IMR-90 (cell line): ENCODE data around the gene ZSCAN25. TPM values are rescaled to one million over a fixed set of nuclear protein-coding genes. Genes with fewer than 3 reads are reported as not detected.

Experiments
- ATAC-seq: fragments of 200-7000 bp; cut with Tn5 transposase; 2 replicates; pipeline ENCODE4 v1.9.1; 2020; ENCODE audit warnings: low read depth, mild to moderate bottlenecking, moderate library complexity
- BruUV-seq: library from RNA; stranded (reverse); fragments of 400-500 nt; replicated peaks from 2 replicates; lab custom pipeline; 2021; lab: Mats Ljungman, UMichigan
- CTCF ChIA-PET: fragments of 300-600 bp; formaldehyde crosslinking; extraction: SDS; loops from one replicate; lab custom pipeline; 2021; ENCODE audit warnings: antibody characterized with exemption; lab: Yijun Ruan, JAX
- POLR2A ChIA-PET: fragments of 300-600 bp; sonication (Branson Sonifier 250); formaldehyde crosslinking; loops from one replicate; lab custom pipeline; 2022; ENCODE audit warnings: antibody characterized with exemption; ENCODE audit not compliant: unreplicated experiment; lab: Charles Lee
- DNase-seq: peaks from one replicate; pipeline ENCODE4 v3.0.0; 2013
- H2AFZ ChIP-seq: replicated peaks from 2 replicates; pipeline ENCODE3; 2013; ENCODE audit warnings: low read length, mild to moderate bottlenecking; ENCODE audit not compliant: poor library complexity
- H2AK5ac ChIP-seq: 2 replicates; pipeline ENCODE4 v1.6.1; 2013; ENCODE audit warnings: low read depth, low read length, inconsistent platforms
- H2AK9ac ChIP-seq: replicated peaks from 2 replicates; pipeline ENCODE3; 2013; ENCODE audit warnings: mild to moderate bottlenecking, low read depth, low read length, moderate library complexity; ENCODE audit not compliant: poor library complexity
- H2BK120ac ChIP-seq: 2 replicates; pipeline ENCODE4 v1.6.1; 2013; ENCODE audit warnings: low read depth, low read length, inconsistent platforms
- H2BK15ac ChIP-seq: 3 replicates; pipeline ENCODE4 v1.6.1; 2013; ENCODE audit warnings: low read depth, low read length, inconsistent platforms
- H2BK20ac ChIP-seq: 2 replicates; pipeline ENCODE4 v1.6.1; 2013; ENCODE audit warnings: low read depth, mild to moderate bottlenecking, inconsistent platforms, low read length, moderate library complexity
- H2BK5ac ChIP-seq: 2 replicates; pipeline ENCODE4 v1.6.1; 2013; ENCODE audit warnings: mild to moderate bottlenecking, low read depth, low read length, inconsistent platforms; ENCODE audit not compliant: poor library complexity, severe bottlenecking
- H3K14ac ChIP-seq: replicated peaks from 2 replicates; pipeline ENCODE4 v1.6.1; 2013; ENCODE audit warnings: low read depth, low read length, inconsistent platforms
- H3K18ac ChIP-seq: 2 replicates; pipeline ENCODE4 v1.6.1; 2013; ENCODE audit warnings: low read depth, low read length, control low read depth
- H3K23ac ChIP-seq: 2 replicates; pipeline ENCODE4 v1.6.1; 2013; ENCODE audit warnings: low read depth, low read length, inconsistent platforms
- H3K27ac ChIP-seq: 2 replicates; pipeline ENCODE4 v1.5.1; 2013; ENCODE audit warnings: mild to moderate bottlenecking, control low read depth, low read length; ENCODE audit not compliant: insufficient read depth
- H3K27me3 ChIP-seq: 2 replicates; pipeline ENCODE4 v1.6.1; 2013; ENCODE audit warnings: low read length; ENCODE audit not compliant: control insufficient read depth, insufficient read depth
- H3K36me3 ChIP-seq: 2 replicates; pipeline ENCODE4 v1.6.1; 2013; ENCODE audit warnings: low read length, mixed read lengths; ENCODE audit not compliant: control insufficient read depth, insufficient read depth
- H3K4ac ChIP-seq: 2 replicates; pipeline ENCODE4 v1.6.1; 2013; ENCODE audit warnings: low read depth, low read length, inconsistent platforms
- H3K4me1 ChIP-seq: 2 replicates; pipeline ENCODE4 v1.6.1; 2013; ENCODE audit warnings: low read length, mixed read lengths; ENCODE audit not compliant: control insufficient read depth, insufficient read depth
- H3K4me2 ChIP-seq: 2 replicates; pipeline ENCODE4 v1.6.1; 2013; ENCODE audit warnings: low read depth, mild to moderate bottlenecking, control low read depth, low read length, moderate library complexity
- H3K4me3 ChIP-seq: 2 replicates; pipeline ENCODE4 v1.5.1; 2013; ENCODE audit warnings: low read depth, mild to moderate bottlenecking, control low read depth, low read length, moderate library complexity; ENCODE audit not compliant: insufficient read depth
- H3K56ac ChIP-seq: 2 replicates; pipeline ENCODE4 v1.6.1; 2013; ENCODE audit warnings: low read length, inconsistent platforms; ENCODE audit not compliant: insufficient read depth; ENCODE audit errors: extremely low read depth
- H3K79me1 ChIP-seq, 2 experiments: 2 replicates each; pipeline ENCODE4 v1.6.1; 2013; ENCODE audit warnings: low read length in 2 of 2, inconsistent platforms in 1 of 2, low read depth in 1 of 2
- H3K9ac ChIP-seq: 2 replicates; pipeline ENCODE4 v1.6.1; 2013; ENCODE audit warnings: low read depth, low read length, control low read depth
- H3K9me1 ChIP-seq: 2 replicates; pipeline ENCODE4 v1.6.1; 2013; ENCODE audit warnings: low read length, inconsistent platforms; ENCODE audit not compliant: insufficient read depth
- H3K9me3 ChIP-seq: 2 replicates; pipeline ENCODE4 v1.6.1; 2013; ENCODE audit warnings: low read length; ENCODE audit not compliant: control insufficient read depth, insufficient read depth
- H4K20me1 ChIP-seq: 2 replicates; pipeline ENCODE4 v1.6.1; 2013; ENCODE audit warnings: low read length, inconsistent platforms; ENCODE audit not compliant: insufficient read depth
- H4K5ac ChIP-seq: 2 replicates; pipeline ENCODE4 v1.6.1; 2013; ENCODE audit warnings: mild to moderate bottlenecking, low read depth, low read length, control low read depth
- H4K8ac ChIP-seq, 2 experiments: 2 replicates each; pipeline ENCODE4 v1.6.1; 2013; ENCODE audit warnings: low read depth in 2 of 2, low read length in 2 of 2, control low read depth in 1 of 2, inconsistent platforms in 1 of 2
- H4K91ac ChIP-seq: 2 replicates; pipeline ENCODE4 v1.6.1; 2013; ENCODE audit warnings: low read depth, low read length, inconsistent platforms; ENCODE audit not compliant: insufficient read depth
- BHLHE40 ChIP-seq: fragments of 150-350 bp; IDR thresholded peaks from 2 replicates; pipeline ENCODE4 v1.6.1; 2016; ENCODE audit warnings: mild to moderate bottlenecking, low read depth, low read length
- CHD1 ChIP-seq: IDR thresholded peaks from 2 replicates; pipeline ENCODE4 v1.6.1; 2012; ENCODE audit warnings: low read depth, low read length, improper control_type of control experiment
- FOS ChIP-seq: fragments of 150-350 bp; IDR thresholded peaks from 2 replicates; pipeline ENCODE4 v1.6.1; 2016; ENCODE audit warnings: low read depth, low read length
- MAFK ChIP-seq: IDR thresholded peaks from 2 replicates; pipeline ENCODE4 v1.6.1; 2012; ENCODE audit warnings: low read depth, low read length, improper control_type of control experiment
- MAZ ChIP-seq: IDR thresholded peaks from 2 replicates; pipeline ENCODE4 v1.6.1; 2012; ENCODE audit warnings: low read depth, mild to moderate bottlenecking, low read length, improper control_type of control experiment, moderate library complexity, borderline replicate concordance
- NFE2L2 ChIP-seq: fragments of 150-350 bp; IDR thresholded peaks from 2 replicates; pipeline ENCODE4 v1.6.1; 2016; ENCODE audit warnings: low read depth, mild to moderate bottlenecking, low read length
- POLR2A ChIP-seq: IDR thresholded peaks from 2 replicates; pipeline ENCODE4 v1.6.1; 2012; ENCODE audit warnings: mild to moderate bottlenecking, low read depth, low read length
- RCOR1 ChIP-seq: IDR thresholded peaks from 2 replicates; pipeline ENCODE4 v1.6.1; 2012; ENCODE audit warnings: mild to moderate bottlenecking, low read length, improper control_type of control experiment; ENCODE audit not compliant: insufficient replicate concordance
- SMC3 ChIP-seq: fragments of 150-350 bp; IDR thresholded peaks from 2 replicates; pipeline ENCODE4 v1.6.1; 2016; ENCODE audit warnings: low read depth, mild to moderate bottlenecking, antibody characterized with exemption, low read length, moderate library complexity
- WGBS, 2 experiments: methylation state at CpG; one replicate each; pipeline versions ENCODE4 v1.1.5 to v1.1.7; 2013; ENCODE audit warnings: missing lambda C conversion rate in 2 of 2; ENCODE audit not compliant: insufficient read length in 1 of 2; ENCODE audit errors: extremely low coverage in 2 of 2; 5-methylcytosine and 5-hydroxymethylcytosine counted together
- dilution Hi-C: fragments of 300-500 bp; cut with HindIII; formaldehyde crosslinking; loops from one replicate; pipeline ENCODE4 v1.14.3; 2018; ENCODE audit warnings: low sequenced_read_pairs; ENCODE audit not compliant: unreplicated experiment
- in situ Hi-C: fragments of 300-500 bp; cut with MboI; formaldehyde crosslinking; loops from 3 replicates; pipeline ENCODE4 v1.14.3; 2019; ENCODE audit warnings: low sequenced_read_pairs, inconsistent platforms, mixed read lengths
- intact Hi-C: fragments of 100-400 bp; cut with micrococcal nuclease; formaldehyde crosslinking; loops from 2 replicates; pipeline ENCODE4 v1.10.0; 2022
- polyA plus RNA-seq, 3 experiments: library from polyadenylated mRNA; depleted of rRNA; stranded (reverse); fragments of >200 nt; gene quantifications; 2 replicates each; pipeline ENCODE4 v1.2.3, GENCODE V29; 2012; ENCODE audit warnings: low replicate concordance in 1 of 3
- total RNA-seq: library from RNA; depleted of rRNA; stranded (reverse); fragments of >200 nt; gene quantifications from 2 replicates; pipeline ENCODE4 v1.2.3, GENCODE V29; 2012
- TF ChIP-seq, protein P1 (sequence below): conservative IDR thresholded peaks from 2 replicates; pipeline ENCODE4 v1.5.1; 2012; ENCODE audit warnings: mild to moderate bottlenecking, low read depth, low read length, improper control_type of control experiment
- TF ChIP-seq, protein P2 (sequence below): fragments of 150-350 bp; IDR thresholded peaks from 2 replicates; pipeline ENCODE4 v1.6.1; 2016; ENCODE audit warnings: low read depth, mild to moderate bottlenecking, low read length, moderate library complexity, borderline replicate concordance
- TF ChIP-seq, protein P3 (sequence below): fragments of 150-350 bp; IDR thresholded peaks from 2 replicates; pipeline ENCODE4 v1.6.1; 2017; ENCODE audit warnings: mild to moderate bottlenecking, antibody characterized with exemption, low read length, low read depth

ZSCAN25 gene
- total and polyA plus RNA-seq, 2 of the 4 experiments (the other 2 are of a cell fraction): 6.2 to 9.0 TPM

DNA sequence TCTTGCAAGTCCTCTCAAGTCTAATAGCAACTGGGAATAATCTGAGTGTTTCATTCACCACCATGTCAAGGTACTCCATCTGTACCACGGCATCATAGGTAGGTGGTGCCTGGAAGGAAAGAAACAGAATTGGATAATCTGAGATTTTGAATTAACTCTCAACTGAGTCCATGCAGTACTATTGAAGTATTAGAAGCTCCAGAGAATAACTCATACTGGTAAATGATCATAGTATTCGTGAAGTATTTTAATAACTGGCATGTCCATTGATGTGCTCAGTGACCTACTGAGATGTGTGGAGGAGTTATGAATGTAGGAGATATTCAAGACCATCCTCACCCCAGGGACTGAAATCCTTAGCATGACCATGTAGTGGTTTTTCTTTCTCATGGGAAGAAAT, 35.9 kb downstream of the ZSCAN25 start:
- Histone ChIP-seq H3K4me1 (no peaks in the 10 kb centered on the region), H2BK120ac (no peak overlapping the region), H4K91ac (no peak overlapping the region), H3K4me3 (no peak overlapping the region), H3K4me2 (no peak overlapping the region), H3K27me3 (no peaks in the 10 kb centered on the region), H2AK5ac (no peak overlapping the region), H3K18ac (no peak overlapping the region), H3K23ac (no peak overlapping the region), H3K9me1 (no peaks in the 10 kb centered on the region; the same call in 1 of the 2 replicates), H2BK20ac (no peak overlapping the region), H4K20me1 (no peaks in the 10 kb centered on the region), H2BK15ac (no peak overlapping the region), H3K4ac (no peak overlapping the region), H3K9ac (no peak overlapping the region), H3K14ac (no peak overlapping the region), H3K36me3 (no peaks in the 10 kb centered on the region), H2AFZ (no peak overlapping the region), H2BK5ac (no peak overlapping the region), H3K27ac (no peak overlapping the region), H4K5ac (no peak overlapping the region), H2AK9ac (no peak overlapping the region), H3K56ac (no peak overlapping the region), H3K9me3 (no peaks in the 10 kb centered on the region), H3K79me1 (no peaks in the 10 kb centered on the region), H4K8ac (no peak overlapping the region)
- no TSS peak for BruUV-seq
- in situ Hi-C loops (no loop called here), dilution Hi-C loops (no loop called here), intact Hi-C loops (no loop called here)
- no peak for ATAC-seq
- TF ChIP-seq, protein P1, sequence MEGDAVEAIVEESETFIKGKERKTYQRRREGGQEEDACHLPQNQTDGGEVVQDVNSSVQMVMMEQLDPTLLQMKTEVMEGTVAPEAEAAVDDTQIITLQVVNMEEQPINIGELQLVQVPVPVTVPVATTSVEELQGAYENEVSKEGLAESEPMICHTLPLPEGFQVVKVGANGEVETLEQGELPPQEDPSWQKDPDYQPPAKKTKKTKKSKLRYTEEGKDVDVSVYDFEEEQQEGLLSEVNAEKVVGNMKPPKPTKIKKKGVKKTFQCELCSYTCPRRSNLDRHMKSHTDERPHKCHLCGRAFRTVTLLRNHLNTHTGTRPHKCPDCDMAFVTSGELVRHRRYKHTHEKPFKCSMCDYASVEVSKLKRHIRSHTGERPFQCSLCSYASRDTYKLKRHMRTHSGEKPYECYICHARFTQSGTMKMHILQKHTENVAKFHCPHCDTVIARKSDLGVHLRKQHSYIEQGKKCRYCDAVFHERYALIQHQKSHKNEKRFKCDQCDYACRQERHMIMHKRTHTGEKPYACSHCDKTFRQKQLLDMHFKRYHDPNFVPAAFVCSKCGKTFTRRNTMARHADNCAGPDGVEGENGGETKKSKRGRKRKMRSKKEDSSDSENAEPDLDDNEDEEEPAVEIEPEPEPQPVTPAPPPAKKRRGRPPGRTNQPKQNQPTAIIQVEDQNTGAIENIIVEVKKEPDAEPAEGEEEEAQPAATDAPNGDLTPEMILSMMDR: no peak
- TF ChIP-seq, protein P2, sequence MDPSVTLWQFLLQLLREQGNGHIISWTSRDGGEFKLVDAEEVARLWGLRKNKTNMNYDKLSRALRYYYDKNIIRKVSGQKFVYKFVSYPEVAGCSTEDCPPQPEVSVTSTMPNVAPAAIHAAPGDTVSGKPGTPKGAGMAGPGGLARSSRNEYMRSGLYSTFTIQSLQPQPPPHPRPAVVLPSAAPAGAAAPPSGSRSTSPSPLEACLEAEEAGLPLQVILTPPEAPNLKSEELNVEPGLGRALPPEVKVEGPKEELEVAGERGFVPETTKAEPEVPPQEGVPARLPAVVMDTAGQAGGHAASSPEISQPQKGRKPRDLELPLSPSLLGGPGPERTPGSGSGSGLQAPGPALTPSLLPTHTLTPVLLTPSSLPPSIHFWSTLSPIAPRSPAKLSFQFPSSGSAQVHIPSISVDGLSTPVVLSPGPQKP: no peak
- TF ChIP-seq SMC3 (no peak), BHLHE40 (no peak), MAFK (no peak), POLR2A (no peak), FOS (no peak), NFE2L2 (no peak), MAZ (no peak), RCOR1 (no peak), CHD1 (no peak)
- TF ChIP-seq, protein P3, sequence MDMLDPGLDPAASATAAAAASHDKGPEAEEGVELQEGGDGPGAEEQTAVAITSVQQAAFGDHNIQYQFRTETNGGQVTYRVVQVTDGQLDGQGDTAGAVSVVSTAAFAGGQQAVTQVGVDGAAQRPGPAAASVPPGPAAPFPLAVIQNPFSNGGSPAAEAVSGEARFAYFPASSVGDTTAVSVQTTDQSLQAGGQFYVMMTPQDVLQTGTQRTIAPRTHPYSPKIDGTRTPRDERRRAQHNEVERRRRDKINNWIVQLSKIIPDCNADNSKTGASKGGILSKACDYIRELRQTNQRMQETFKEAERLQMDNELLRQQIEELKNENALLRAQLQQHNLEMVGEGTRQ: no peak
- POLR2A ChIA-PET: no interaction called here
- no peak for DNase-seq
- CTCF ChIA-PET: no interaction called here
- no CpG with 5 or more reads among the region's 2 CpGs for WGBS, 2 experiments
